ENCODE measurements around the gene SEMA5A. TPM values are rescaled to one million over a fixed set of nuclear protein-coding genes. Genes with fewer than 3 reads are reported as not detected.

The SEMA5A gene
- total RNA-seq, 4 donors from 2014 or later: 13.4 to 22.3 (median 18.5) TPM

- DNase-seq (ENCODE audit: low spot score in 2 of 2): no peak
- no peak overlapping the region for H3K4me3 ChIP-seq (ENCODE audit: low read depth, poor library complexity, severe bottlenecking)
- intact Hi-C loops (cut with DNase I; ENCODE audit: low total_unique reads): no loop called here
- WGBS, 2 donors: 50 to 55% methylated on average over 5 of the region's 5 CpGs
- no peak for TF ChIP-seq POLR2A (IDR thresholded peaks at IDR 0.05)
- no peak for TF ChIP-seq CTCF (IDR thresholded peaks at IDR 0.05)
These were observed 106.2 kb downstream of the SEMA5A start for GRCh38 chr5:9439531-9440292.

GRCh38 chr5:9438596-9439354 lies 107.1 kb downstream of the SEMA5A start:
- no peak overlapping the region for H3K4me3 ChIP-seq (ENCODE audit: low read depth, poor library complexity, severe bottlenecking)
- DNase-seq (ENCODE audit: low spot score in 2 of 2): no peak
- TF ChIP-seq CTCF (IDR thresholded peaks at IDR 0.05) (no peak), POLR2A (IDR thresholded peaks at IDR 0.05) (no peak)
- intact Hi-C loops (cut with DNase I; ENCODE audit: low total_unique reads): no loop called here
- WGBS, 2 donors: 61 to 63% methylated on average over 10 of the region's 10 CpGs

GRCh38 chr5:9437741-9438240 lies 108.1 kb downstream of the SEMA5A start:
- 77 to 80% methylated on average over 5 of the region's 5 CpGs for WGBS, 2 donors
- TF ChIP-seq POLR2A (IDR thresholded peaks at IDR 0.05) (no peak), CTCF (IDR thresholded peaks at IDR 0.05) (no peak)
- intact Hi-C loops (cut with DNase I; ENCODE audit: low total_unique reads): no loop called here
- DNase-seq (ENCODE audit: low spot score in 2 of 2): no peak
- H3K4me3 ChIP-seq (ENCODE audit: low read depth, poor library complexity, severe bottlenecking): no peak overlapping the region

- 65 to 66% methylated on average over 9 of the region's 9 CpGs for WGBS, 2 donors
- no peak overlapping the region for H3K4me3 ChIP-seq (ENCODE audit: low read depth, poor library complexity, severe bottlenecking)
- no peak for DNase-seq (ENCODE audit: low spot score in 2 of 2)
- no peak for TF ChIP-seq POLR2A (IDR thresholded peaks at IDR 0.05)
- intact Hi-C loops (cut with DNase I; ENCODE audit: low total_unique reads): no loop called here
These were observed 114.2 kb downstream of the SEMA5A start for GRCh38 chr5:9431496-9432258.

DNA sequence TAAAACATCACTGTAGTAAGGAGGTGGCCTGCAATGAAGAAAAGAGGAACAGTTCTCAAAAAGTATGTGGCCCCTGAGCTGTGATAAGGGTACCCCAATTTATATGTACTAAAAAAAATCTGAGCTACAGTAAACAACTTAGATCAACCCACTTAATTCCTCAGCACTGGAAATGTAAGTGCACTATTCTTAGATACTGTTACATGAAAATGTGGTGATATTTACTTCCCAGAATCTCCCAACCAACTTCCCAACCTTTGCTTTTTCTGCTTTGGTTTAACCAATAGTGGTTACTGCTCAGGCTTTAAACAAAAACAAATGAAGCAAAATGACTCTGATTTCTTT lies 114.8 kb downstream of the SEMA5A start:
- intact Hi-C loops (cut with DNase I; ENCODE audit: low total_unique reads): no loop called here
- TF ChIP-seq POLR2A (IDR thresholded peaks at IDR 0.05): no peak
- no peak for TF ChIP-seq CTCF (IDR thresholded peaks at IDR 0.05)

GRCh38 chr5:9430306-9430705 lies 115.6 kb downstream of the SEMA5A start:
- DNase-seq (ENCODE audit: low spot score in 2 of 2): no peak
- intact Hi-C loops (cut with DNase I; ENCODE audit: low total_unique reads): no loop called here
- no peak for TF ChIP-seq CTCF (IDR thresholded peaks at IDR 0.05)
- no peak for TF ChIP-seq POLR2A (IDR thresholded peaks at IDR 0.05)
- H3K4me3 ChIP-seq (ENCODE audit: low read depth, poor library complexity, severe bottlenecking): no peak overlapping the region
- 82 to 84% methylated on average over 2 of the region's 2 CpGs for WGBS, 2 donors

More for the DNA sequence above, 114.8 kb downstream of the SEMA5A start:
- no peak for DNase-seq (ENCODE audit: low spot score in 2 of 2)
- H3K4me3 ChIP-seq (ENCODE audit: low read depth, poor library complexity, severe bottlenecking): no peak overlapping the region

All from lower leg skin (tissue), 4 donors.